MM.1S (cell line): Measurements from ENCODE around the gene CCDC80.

ENCODE experiments used
- DNase-seq: peaks from one replicate; pipeline ENCODE4 v3.0.0-alpha.2; 2015
- H2AFZ ChIP-seq: fragments of 300-600 bp; sonication (generic); 2 replicates; pipeline ENCODE4 v1.6.0; 2016; ENCODE audit warnings: antibody characterized with exemption, low read length
- H3F3A ChIP-seq: fragments of 300-600 bp; sonication (generic); 2 replicates; pipeline ENCODE4 v1.6.1; 2016; ENCODE audit warnings: mild to moderate bottlenecking, antibody characterized with exemption, low read length, moderate library complexity, mixed read lengths; ENCODE audit not compliant: insufficient read depth
- H3K27ac ChIP-seq: fragments of 300-600 bp; sonication (generic); 2 replicates; pipeline ENCODE4 v1.5.1; 2016; ENCODE audit warnings: mild to moderate bottlenecking, low read length
- H3K27me3 ChIP-seq: fragments of 300-600 bp; sonication (generic); replicated peaks from 2 replicates; pipeline ENCODE4 v1.6.0; 2016; ENCODE audit warnings: low read length; ENCODE audit not compliant: insufficient read depth
- H3K36me3 ChIP-seq: fragments of 300-600 bp; sonication (generic); replicated peaks from 2 replicates; pipeline ENCODE4 v1.6.1; 2016; ENCODE audit warnings: mild to moderate bottlenecking, low read length, mixed read lengths; ENCODE audit not compliant: insufficient read depth
- H3K4me1 ChIP-seq: fragments of 300-600 bp; sonication (generic); 2 replicates; pipeline ENCODE4 v1.6.1; 2016; ENCODE audit warnings: low read length, mixed read lengths
- H3K4me2 ChIP-seq: fragments of 300-600 bp; sonication (generic); 2 replicates; pipeline ENCODE4 v1.6.0; 2016; ENCODE audit warnings: low read depth, low read length
- H3K4me3 ChIP-seq: fragments of 300-600 bp; sonication (generic); 2 replicates; pipeline ENCODE4 v1.5.1; 2016; ENCODE audit warnings: low read length, mixed read lengths
- H3K79me2 ChIP-seq: fragments of 300-600 bp; sonication (generic); 2 replicates; pipeline ENCODE4 v1.6.1; 2016; ENCODE audit warnings: mixed run types, low read length, mixed read lengths
- H3K9ac ChIP-seq: fragments of 300-600 bp; sonication (generic); 2 replicates; pipeline ENCODE4 v1.6.1; 2016; ENCODE audit warnings: low read length, mixed read lengths
- H3K9me2 ChIP-seq: fragments of 300-600 bp; sonication (generic); replicated peaks from 2 replicates; pipeline ENCODE4 v1.6.1; 2016; ENCODE audit warnings: mild to moderate bottlenecking, low read length, mixed read lengths; ENCODE audit not compliant: insufficient read depth
- H3K9me3 ChIP-seq: fragments of 300-600 bp; sonication (generic); replicated peaks from 2 replicates; pipeline ENCODE4 v1.6.1; 2016; ENCODE audit warnings: mild to moderate bottlenecking, low read length, mixed read lengths; ENCODE audit not compliant: insufficient read depth
- H4K20me1 ChIP-seq: fragments of 300-600 bp; sonication (generic); 2 replicates; pipeline ENCODE4 v1.6.1; 2016; ENCODE audit warnings: mild to moderate bottlenecking, low read length, moderate library complexity, mixed read lengths; ENCODE audit not compliant: insufficient read depth
- EZH2 ChIP-seq: fragments of 300-600 bp; sonication (generic); optimal IDR thresholded peaks from 2 replicates; pipeline ENCODE3; 2017; ENCODE audit warnings: low read depth, mild to moderate bottlenecking, antibody characterized with exemption, low read length, mixed read lengths
- EZH2phosphoT487 ChIP-seq: fragments of 300-600 bp; sonication (generic); IDR thresholded peaks from 2 replicates; pipeline ENCODE4 v1.6.1; 2018; ENCODE audit warnings: antibody characterized with exemption, low read length
- TF ChIP-seq, protein P1 (sequence below): fragments of 300-600 bp; sonication (generic); IDR thresholded peaks from 2 replicates; pipeline ENCODE4 v1.5.1; 2016; ENCODE audit warnings: antibody characterized with exemption, low read length, mixed read lengths

CCDC80 gene

DNA sequence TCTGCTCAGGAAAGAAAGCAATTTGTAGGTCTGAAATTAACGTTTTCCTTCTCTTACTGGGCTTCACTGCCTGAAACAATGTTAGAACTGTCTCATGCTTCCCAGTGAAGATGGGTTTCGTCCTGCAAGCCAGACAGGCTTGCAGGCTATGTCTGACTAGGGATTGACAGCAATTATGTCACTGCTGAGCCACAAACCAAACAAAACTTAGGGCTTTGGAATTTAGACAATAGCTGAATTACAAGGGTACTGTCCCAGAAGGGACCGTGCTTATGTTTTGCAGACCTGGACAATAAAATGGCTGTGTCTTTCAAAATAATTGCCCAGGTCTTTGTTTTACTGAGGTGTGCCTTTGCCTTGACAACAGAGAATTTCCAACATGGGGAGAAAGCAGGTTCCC, 46.3 kb upstream of the CCDC80 start:
- H2AFZ ChIP-seq = no peak overlapping the region
- no peaks in the 10 kb centered on the region for H4K20me1 ChIP-seq
- H3K9me2 ChIP-seq = no peaks in the 10 kb centered on the region
- no peaks in the 10 kb centered on the region for H3F3A ChIP-seq
- H3K79me2 ChIP-seq = no peaks in the 10 kb centered on the region
- no peaks in the 10 kb centered on the region for H3K27me3 ChIP-seq
- no peaks in the 10 kb centered on the region for H3K9me3 ChIP-seq
- no peaks in the 10 kb centered on the region for H3K36me3 ChIP-seq
- no peak overlapping the region for H3K4me3 ChIP-seq
- peaks cover 16% of the 10 kb centered on the region for H3K4me1 ChIP-seq
- no peak for DNase-seq
- no peak overlapping the region for H3K27ac ChIP-seq
- TF ChIP-seq, protein P1, sequence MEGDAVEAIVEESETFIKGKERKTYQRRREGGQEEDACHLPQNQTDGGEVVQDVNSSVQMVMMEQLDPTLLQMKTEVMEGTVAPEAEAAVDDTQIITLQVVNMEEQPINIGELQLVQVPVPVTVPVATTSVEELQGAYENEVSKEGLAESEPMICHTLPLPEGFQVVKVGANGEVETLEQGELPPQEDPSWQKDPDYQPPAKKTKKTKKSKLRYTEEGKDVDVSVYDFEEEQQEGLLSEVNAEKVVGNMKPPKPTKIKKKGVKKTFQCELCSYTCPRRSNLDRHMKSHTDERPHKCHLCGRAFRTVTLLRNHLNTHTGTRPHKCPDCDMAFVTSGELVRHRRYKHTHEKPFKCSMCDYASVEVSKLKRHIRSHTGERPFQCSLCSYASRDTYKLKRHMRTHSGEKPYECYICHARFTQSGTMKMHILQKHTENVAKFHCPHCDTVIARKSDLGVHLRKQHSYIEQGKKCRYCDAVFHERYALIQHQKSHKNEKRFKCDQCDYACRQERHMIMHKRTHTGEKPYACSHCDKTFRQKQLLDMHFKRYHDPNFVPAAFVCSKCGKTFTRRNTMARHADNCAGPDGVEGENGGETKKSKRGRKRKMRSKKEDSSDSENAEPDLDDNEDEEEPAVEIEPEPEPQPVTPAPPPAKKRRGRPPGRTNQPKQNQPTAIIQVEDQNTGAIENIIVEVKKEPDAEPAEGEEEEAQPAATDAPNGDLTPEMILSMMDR = no peak
- TF ChIP-seq EZH2 (no peak), EZH2phosphoT487 (no peak)
- no peak overlapping the region for H3K9ac ChIP-seq
- H3K4me2 ChIP-seq = no peak overlapping the region

DNA sequence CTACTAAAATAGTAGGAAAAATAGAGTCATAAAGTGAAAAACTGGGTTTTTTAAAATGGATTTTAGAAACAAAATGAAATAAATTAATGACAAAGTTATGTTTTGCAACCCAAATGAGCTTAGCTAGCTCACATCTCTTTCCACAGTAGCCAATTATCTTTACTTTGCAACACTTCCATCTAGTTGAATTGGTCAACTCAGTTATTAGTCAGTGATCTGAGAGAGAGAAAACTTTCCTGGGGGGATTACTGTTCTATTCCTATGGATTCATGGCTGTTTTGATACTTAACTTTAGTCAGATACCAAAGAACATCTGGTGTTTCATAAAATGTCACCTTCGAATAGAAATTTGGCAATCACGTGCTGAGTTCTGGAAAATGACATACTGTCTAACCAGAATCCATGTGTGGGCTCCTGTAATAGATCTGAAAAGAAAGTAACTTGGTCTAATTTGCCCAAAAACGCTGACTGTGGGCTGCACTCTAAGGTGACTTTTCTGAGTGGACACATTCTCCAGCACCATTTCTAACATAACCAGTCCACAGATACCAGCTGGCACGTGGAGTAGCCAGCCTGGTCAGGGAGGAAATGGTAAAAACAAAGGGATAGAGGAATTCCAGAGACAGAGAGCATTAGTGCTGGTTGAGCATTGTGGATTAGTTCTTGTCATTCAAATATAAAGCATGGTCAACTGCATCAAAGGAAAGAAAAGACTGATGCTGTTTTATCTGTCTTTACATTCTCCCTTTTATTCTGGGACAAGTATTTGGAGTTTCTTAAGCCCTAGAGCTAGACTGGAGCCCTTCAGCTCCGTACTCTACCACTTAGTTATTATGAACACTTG, 45.2 kb upstream of the CCDC80 start:
- TF ChIP-seq EZH2phosphoT487 (no peak), EZH2 (no peak)
- TF ChIP-seq, protein P1 = no peak
- H3F3A ChIP-seq = no peaks in the 10 kb centered on the region
- no peaks in the 10 kb centered on the region for H3K79me2 ChIP-seq

DNA sequence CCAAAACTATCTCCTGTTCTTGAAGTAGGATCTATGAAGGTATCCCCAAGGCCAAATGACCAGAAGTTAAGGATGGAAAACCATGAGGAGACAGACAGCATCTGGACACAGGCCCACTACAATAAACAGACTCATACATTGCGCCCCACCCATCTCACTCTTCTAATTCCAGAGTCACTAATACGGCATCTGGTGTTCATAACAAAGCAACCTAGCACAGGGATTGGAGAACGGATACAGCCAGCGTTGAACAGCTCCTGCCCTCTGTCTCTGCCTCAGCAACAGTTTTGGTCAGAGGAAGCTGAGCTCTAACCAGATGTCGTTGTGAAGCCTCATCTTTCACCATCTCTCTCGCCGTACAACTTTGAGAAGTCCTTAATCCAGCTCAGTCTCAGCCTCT, 44.5 kb upstream of the CCDC80 start:
- no peak for DNase-seq
- TF ChIP-seq EZH2phosphoT487 = no peak
- Histone ChIP-seq H3K27ac (no peak overlapping the region), H3K4me2 (no peak overlapping the region), H3K4me1 (peaks cover 15% of the 10 kb centered on the region), H3F3A (no peaks in the 10 kb centered on the region), H3K79me2 (no peaks in the 10 kb centered on the region), H3K9me3 (no peaks in the 10 kb centered on the region), H3K27me3 (no peaks in the 10 kb centered on the region), H2AFZ (no peak overlapping the region), H3K9ac (no peak overlapping the region), H4K20me1 (no peaks in the 10 kb centered on the region), H3K4me3 (no peak overlapping the region), H3K36me3 (no peaks in the 10 kb centered on the region), H3K9me2 (no peaks in the 10 kb centered on the region)

More for the DNA sequence above, 45.2 kb upstream of the CCDC80 start:
- Histone ChIP-seq H3K27me3 (no peaks in the 10 kb centered on the region), H3K9me2 (no peaks in the 10 kb centered on the region), H2AFZ (no peak overlapping the region), H3K4me1 (peaks cover 16% of the 10 kb centered on the region), H3K4me2 (no peak overlapping the region), H3K36me3 (no peaks in the 10 kb centered on the region), H3K27ac (no peak overlapping the region), H3K9me3 (no peaks in the 10 kb centered on the region), H3K4me3 (no peak overlapping the region), H4K20me1 (no peaks in the 10 kb centered on the region), H3K9ac (no peak overlapping the region)
- DNase-seq = no peak

DNA sequence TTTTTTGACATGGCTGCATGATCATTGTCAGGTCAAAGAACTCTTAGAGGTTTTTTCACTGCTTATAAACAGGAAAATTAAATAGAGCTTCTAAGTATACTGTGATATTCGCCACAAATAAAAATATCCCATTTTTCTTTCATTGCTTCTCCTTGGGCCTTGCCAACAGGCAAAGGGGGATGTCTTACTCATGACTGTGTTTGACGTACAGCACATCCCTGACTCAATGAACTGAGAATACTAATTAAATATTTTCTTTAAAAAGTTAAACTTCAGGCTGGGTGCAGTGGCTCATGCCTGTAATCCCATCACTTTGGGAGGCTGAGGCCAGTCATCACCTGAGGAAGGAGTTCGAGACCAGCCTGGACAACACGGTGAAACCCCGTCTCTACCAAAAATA, 41.4 kb upstream of the CCDC80 start:
- Histone ChIP-seq H3F3A (peaks cover 4% of the 10 kb centered on the region), H3K27ac (no peak overlapping the region), H3K4me3 (no peak overlapping the region), H4K20me1 (no peaks in the 10 kb centered on the region), H3K79me2 (no peaks in the 10 kb centered on the region), H3K27me3 (no peaks in the 10 kb centered on the region), H3K36me3 (no peaks in the 10 kb centered on the region), H3K9ac (no peak overlapping the region), H2AFZ (no peak overlapping the region), H3K9me2 (no peaks in the 10 kb centered on the region), H3K4me2 (no peak overlapping the region), H3K4me1 (peaks cover 7% of the 10 kb centered on the region), H3K9me3 (no peaks in the 10 kb centered on the region)
- TF ChIP-seq EZH2 (no peak), EZH2phosphoT487 (no peak)
- TF ChIP-seq, protein P1 = no peak
- no peak for DNase-seq
